Thymus (tissue), 11 donors: Measurements from ENCODE around the gene BTD. TPM values are rescaled to one million over a fixed set of nuclear protein-coding genes. Genes with fewer than 3 reads are reported as not detected.

ENCODE experiments used
- DNase-seq, 9 donors: peaks; one replicate each; pipeline ENCODE4 v3.0.0-alpha.2; 2013; ENCODE audit warnings: low spot score in 9 of 9, low read depth in 6 of 9, missing footprints in 1 of 9
- H3K27ac ChIP-seq, 2 donors: one replicate each; pipeline ENCODE4 v1.5.1; 2013; ENCODE audit warnings: control low read depth in 1 of 2, low read depth in 1 of 2, low read length in 1 of 2, mild to moderate bottlenecking in 1 of 2, moderate library complexity in 1 of 2
- H3K27me3 ChIP-seq, 2 donors: one replicate each; pipeline ENCODE4 v1.5.1; 2013; ENCODE audit warnings: low read length in 1 of 2; ENCODE audit not compliant: control insufficient read depth in 2 of 2, insufficient read depth in 1 of 2
- H3K36me3 ChIP-seq, 2 donors: one replicate each; pipeline ENCODE4 v1.5.1; 2013; ENCODE audit warnings: low read length in 1 of 2, mild to moderate bottlenecking in 1 of 2, moderate library complexity in 1 of 2; ENCODE audit not compliant: control insufficient read depth in 2 of 2, insufficient read depth in 2 of 2
- H3K4me1 ChIP-seq, 2 donors: one replicate each; pipeline ENCODE4 v1.5.1; 2013; ENCODE audit warnings: low read length in 2 of 2; ENCODE audit not compliant: control insufficient read depth in 2 of 2, insufficient read depth in 2 of 2
- H3K4me3 ChIP-seq, 2 donors: one replicate each; pipeline ENCODE4 v1.5.1; 2013; ENCODE audit warnings: low read length in 2 of 2, control low read depth in 1 of 2, mild to moderate bottlenecking in 1 of 2
- H3K9me3 ChIP-seq, 2 donors: one replicate each; pipeline ENCODE4 v1.5.1; 2013; ENCODE audit warnings: low read length in 1 of 2, mild to moderate bottlenecking in 1 of 2; ENCODE audit not compliant: control insufficient read depth in 2 of 2, insufficient read depth in 1 of 2
- WGBS: extraction: QIAGEN DNeasy Blood & Tissue Kit; methylation state at CpG from one replicate; pipeline ENCODE4 v1.1.7; 2013; 5-methylcytosine and 5-hydroxymethylcytosine counted together
- polyA plus RNA-seq: library from polyadenylated mRNA; stranded (reverse); fragments of 200-250 nt; gene quantifications from one replicate; pipeline ENCODE4 v1.2.3, GENCODE V29; 2013
- total RNA-seq: library from RNA; stranded (reverse); fragments of 120-200 nt; gene quantifications from one replicate; pipeline ENCODE4 v1.2.4, GENCODE V29; 2013
- donor health status: healthy.

Gene BTD
- total and polyA plus RNA-seq, 2 donors = 6.9 to 7.0 TPM

- Histone ChIP-seq H3K4me1 (no peaks in the 10 kb centered on the region), H3K27ac (no peak overlapping the region), H3K4me3 (no peak overlapping the region), H3K9me3 (no peaks in the 10 kb centered on the region), H3K27me3 (no peaks in the 10 kb centered on the region), H3K36me3 (peaks cover 20 to 44% of the 10 kb centered on the region in 2 donors)
- DNase-seq = no peak
- 80% methylated on average over 4 of the region's 4 CpGs for WGBS
Measured at GRCh38 chr3:15572138-15572537, 29.4 kb upstream of the BTD start.

- Histone ChIP-seq H3K4me1 (no peaks in the 10 kb centered on the region), H3K27ac (no peak overlapping the region), H3K36me3 (peaks cover 18 to 41% of the 10 kb centered on the region in 2 donors), H3K27me3 (no peaks in the 10 kb centered on the region), H3K4me3 (no peak overlapping the region), H3K9me3 (no peaks in the 10 kb centered on the region)
- DNase-seq = no peak
- 99% methylated on average over 5 of the region's 5 CpGs for WGBS
Measured at GRCh38 chr3:15575446-15575845, 26.1 kb upstream of the BTD start.

GRCh38 chr3:15576475-15576874 lies 25.1 kb upstream of the BTD start:
- DNase-seq = no peak
- no peak overlapping the region for H3K27ac ChIP-seq
- 94% methylated on average over 3 of the region's 3 CpGs for WGBS
- no peaks in the 10 kb centered on the region for H3K4me1 ChIP-seq
- H3K4me3 ChIP-seq = no peak overlapping the region
- H3K36me3 ChIP-seq = peaks cover 19 to 37% of the 10 kb centered on the region in 2 donors
- no peaks in the 10 kb centered on the region for H3K27me3 ChIP-seq
- no peaks in the 10 kb centered on the region for H3K9me3 ChIP-seq

- no peak overlapping the region for H3K27ac ChIP-seq
- no peak for DNase-seq
- H3K27me3 ChIP-seq = no peaks in the 10 kb centered on the region
- no peaks in the 10 kb centered on the region for H3K9me3 ChIP-seq
- 97% methylated on average over 3 of the region's 3 CpGs for WGBS
- no peak overlapping the region for H3K4me3 ChIP-seq
- no peaks in the 10 kb centered on the region for H3K4me1 ChIP-seq
- peaks cover 16 to 45% of the 10 kb centered on the region in 2 donors for H3K36me3 ChIP-seq
Measured at GRCh38 chr3:15578289-15578867, 23.2 kb upstream of the BTD start.

GRCh38 chr3:15579051-15579450 lies 22.5 kb upstream of the BTD start:
- Histone ChIP-seq H3K4me3 (no peak overlapping the region), H3K4me1 (no peaks in the 10 kb centered on the region), H3K27me3 (no peaks in the 10 kb centered on the region), H3K9me3 (no peaks in the 10 kb centered on the region), H3K27ac (no peak overlapping the region), H3K36me3 (peaks cover 10 to 40% of the 10 kb centered on the region in 2 donors)
- 92% methylated on average over 2 of the region's 2 CpGs for WGBS
- no peak for DNase-seq

GRCh38 chr3:15581471-15582394 lies 19.8 kb upstream of the BTD start:
- Histone ChIP-seq H3K4me1 (no peaks in the 10 kb centered on the region), H3K4me3 (no peak overlapping the region), H3K9me3 (no peaks in the 10 kb centered on the region), H3K36me3 (peaks cover 12 to 40% of the 10 kb centered on the region in 2 donors), H3K27ac (no peak overlapping the region), H3K27me3 (no peaks in the 10 kb centered on the region)
- no peak for DNase-seq
- WGBS = 99% methylated on average over 3 of the region's 3 CpGs

- Histone ChIP-seq H3K4me3 (no peak overlapping the region), H3K27ac (no peak overlapping the region), H3K27me3 (no peaks in the 10 kb centered on the region), H3K36me3 (peaks cover 19 to 39% of the 10 kb centered on the region in 2 donors), H3K4me1 (no peaks in the 10 kb centered on the region), H3K9me3 (no peaks in the 10 kb centered on the region)
- DNase-seq = no peak
- WGBS = 94% methylated on average over 6 of the region's 6 CpGs
Measured at GRCh38 chr3:15585111-15585845, 16.3 kb upstream of the BTD start.

- DNase-seq = no peak
- H3K27me3 ChIP-seq = no peaks in the 10 kb centered on the region
- H3K4me1 ChIP-seq = no peaks in the 10 kb centered on the region
- H3K27ac ChIP-seq = no peak overlapping the region
- WGBS = 92% methylated on average over 3 of the region's 3 CpGs
- no peak overlapping the region for H3K4me3 ChIP-seq
- no peaks in the 10 kb centered on the region for H3K9me3 ChIP-seq
- H3K36me3 ChIP-seq = peaks cover 16 to 25% of the 10 kb centered on the region in 2 donors
Measured at GRCh38 chr3:15591242-15591641, 10.3 kb upstream of the BTD start.

GRCh38 chr3:15591928-15592327 lies 9.6 kb upstream of the BTD start:
- Histone ChIP-seq H3K36me3 (peaks cover 16 to 22% of the 10 kb centered on the region in 2 donors), H3K9me3 (no peaks in the 10 kb centered on the region), H3K4me1 (no peaks in the 10 kb centered on the region), H3K27ac (no peak overlapping the region), H3K4me3 (no peak overlapping the region), H3K27me3 (no peaks in the 10 kb centered on the region)
- WGBS = 92% methylated on average over 21 of the region's 21 CpGs
- DNase-seq = no peak
